Thyroid gland (tissue), 4 donors: ENCODE results near the gene TMCC3.

Experiments used
- POLR2A ChIP-seq, 2 donors: fragments of 450-650 bp; IDR thresholded peaks; one replicate each; pipeline ENCODE4 v1.6.1; 2017; ENCODE audit warnings: antibody characterized with exemption in 2 of 2, mild to moderate bottlenecking in 2 of 2, moderate library complexity in 1 of 2
- TF ChIP-seq, protein P1 (sequence below), 6 experiments: fragments of 200-600 bp in 3 of 6; fragments of 450-650 bp in 3 of 6; sonication (generic) in 3 of 6; IDR thresholded peaks; one replicate each; pipeline ENCODE4 v1.5.1; 2016 to 2019; ENCODE audit warnings: antibody characterized with exemption in 6 of 6, mild to moderate bottlenecking in 2 of 6, inconsistent platforms in 1 of 6, moderate library complexity in 1 of 6

DNA sequence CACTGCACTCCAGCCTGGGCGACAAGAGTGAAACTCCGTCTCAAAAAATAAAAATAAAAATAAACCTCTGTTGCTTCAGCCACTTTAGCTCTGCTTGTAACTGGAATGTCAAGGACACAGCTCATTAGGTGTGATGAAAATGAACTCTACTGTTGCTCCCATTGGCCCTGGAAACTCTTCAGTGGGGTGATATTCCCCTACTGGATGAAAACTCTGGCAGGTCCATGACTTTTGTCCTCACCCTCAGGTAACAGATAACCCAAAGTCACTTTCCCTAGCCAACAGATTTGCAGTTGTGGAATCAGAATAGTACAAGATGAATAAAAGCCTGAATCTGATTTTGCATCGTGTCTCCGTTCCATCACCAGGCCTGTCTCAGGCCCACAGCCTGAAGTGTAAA lies 98.5 kb downstream of the TMCC3 start:
- TF ChIP-seq, protein P1, sequence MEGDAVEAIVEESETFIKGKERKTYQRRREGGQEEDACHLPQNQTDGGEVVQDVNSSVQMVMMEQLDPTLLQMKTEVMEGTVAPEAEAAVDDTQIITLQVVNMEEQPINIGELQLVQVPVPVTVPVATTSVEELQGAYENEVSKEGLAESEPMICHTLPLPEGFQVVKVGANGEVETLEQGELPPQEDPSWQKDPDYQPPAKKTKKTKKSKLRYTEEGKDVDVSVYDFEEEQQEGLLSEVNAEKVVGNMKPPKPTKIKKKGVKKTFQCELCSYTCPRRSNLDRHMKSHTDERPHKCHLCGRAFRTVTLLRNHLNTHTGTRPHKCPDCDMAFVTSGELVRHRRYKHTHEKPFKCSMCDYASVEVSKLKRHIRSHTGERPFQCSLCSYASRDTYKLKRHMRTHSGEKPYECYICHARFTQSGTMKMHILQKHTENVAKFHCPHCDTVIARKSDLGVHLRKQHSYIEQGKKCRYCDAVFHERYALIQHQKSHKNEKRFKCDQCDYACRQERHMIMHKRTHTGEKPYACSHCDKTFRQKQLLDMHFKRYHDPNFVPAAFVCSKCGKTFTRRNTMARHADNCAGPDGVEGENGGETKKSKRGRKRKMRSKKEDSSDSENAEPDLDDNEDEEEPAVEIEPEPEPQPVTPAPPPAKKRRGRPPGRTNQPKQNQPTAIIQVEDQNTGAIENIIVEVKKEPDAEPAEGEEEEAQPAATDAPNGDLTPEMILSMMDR (IDR thresholded peaks at IDR 0.05) = no peak
- TF ChIP-seq POLR2A (IDR thresholded peaks at IDR 0.05) = no peak
